DND-41 (cell line): ENCODE measurements around the gene MEOX2.

Source experiments
- CTCF ChIP-seq: IDR thresholded peaks from 2 replicates; pipeline ENCODE4 v1.5.1; 2012; ENCODE audit warnings: borderline replicate concordance, low read length, moderate library complexity, mild to moderate bottlenecking; ENCODE audit not compliant: poor library complexity, severe bottlenecking; ENCODE audit errors: extremely low read depth
- EZH2 ChIP-seq: IDR thresholded peaks from 3 replicates; pipeline ENCODE4 v1.6.1; 2012; ENCODE audit warnings: borderline replicate concordance, low read depth, mild to moderate bottlenecking, moderate library complexity, low read length, inconsistent platforms; ENCODE audit not compliant: severe bottlenecking

DNA sequence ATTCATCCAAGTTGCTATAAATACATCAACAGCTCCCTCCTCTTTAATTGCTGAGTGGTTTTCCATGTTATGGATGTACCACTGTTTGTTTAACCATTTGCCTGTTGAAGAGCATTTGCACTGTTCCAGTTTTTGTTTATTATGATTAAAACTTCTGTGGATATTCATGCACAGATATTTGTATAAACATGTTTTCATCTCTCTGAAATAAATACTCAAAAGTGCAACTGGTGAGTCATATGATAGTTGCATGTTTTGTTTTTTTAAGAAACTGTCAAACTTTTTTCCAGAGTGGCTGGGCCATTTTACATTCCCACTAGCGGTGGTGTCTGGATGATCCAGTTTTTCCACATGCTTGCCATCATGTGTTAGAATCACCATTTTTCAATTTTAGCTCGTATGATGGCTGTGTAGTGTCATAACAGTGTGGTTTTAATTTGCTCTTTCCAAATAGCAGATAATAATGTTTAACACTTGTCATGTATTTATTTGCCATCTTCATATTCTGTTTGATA, 33.6 kb downstream of the MEOX2 start:
- TF ChIP-seq EZH2 (no peak), CTCF (no peak)
